ENCODE results near the gene STK32B. TPM values are rescaled to one million over a fixed set of nuclear protein-coding genes. Genes with fewer than 3 reads are reported as not detected.

STK32B gene
- total and polyA plus RNA-seq, 2 experiments from 2014 or later, result 0.71 to 2.3 TPM

DNA sequence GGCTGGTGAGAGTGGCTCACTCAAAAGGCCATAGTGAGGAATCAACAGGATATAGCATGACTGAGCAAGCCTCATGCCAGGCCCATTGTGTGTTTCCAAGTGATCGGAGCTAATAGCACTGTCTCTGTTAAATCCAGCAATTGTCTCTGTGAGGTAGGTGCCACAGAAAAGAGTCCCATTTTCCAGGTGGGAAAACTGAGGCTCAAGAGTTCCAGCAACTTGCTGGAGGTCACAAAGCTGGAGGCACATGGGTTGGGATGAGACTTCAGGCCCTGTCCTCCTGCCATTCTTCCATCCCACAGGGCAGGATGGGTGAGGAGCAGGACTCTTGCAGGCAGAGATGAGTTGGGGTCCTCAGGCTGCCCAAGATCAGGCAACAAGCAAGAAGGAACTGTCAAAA is 30.9 kb upstream of the STK32B start:
- Mint-ChIP-seq H3K4me3 (no peak overlapping the region), H3K27me3 (ENCODE audit: insufficient read depth, low read depth, poor library complexity) (peaks cover 8% of the 10 kb centered on the region), H3K36me3 (ENCODE audit: low read depth) (no peaks in the 10 kb centered on the region; the same call in 2 of the 3 replicates), H3K27ac (no peak overlapping the region), H3K4me1 (peaks cover 9% of the 10 kb centered on the region), H3K9me3 (no peaks in the 10 kb centered on the region; the same call in 2 of the 3 replicates)
- Histone ChIP-seq H3K27ac (ENCODE audit: low read depth) (no peak overlapping the region), H3K36me3 (ENCODE audit: insufficient read depth) (no peaks in the 10 kb centered on the region), H3F3A (replicated peaks; ENCODE audit: low read depth) (no peaks in the 10 kb centered on the region), H3K4me1 (ENCODE audit: insufficient read depth) (peaks cover 11% of the 10 kb centered on the region; the same call in 1 of the 2 replicates), H4K20me1 (replicated peaks; ENCODE audit: insufficient read depth) (no peaks in the 10 kb centered on the region), H3K27me3 (ENCODE audit: insufficient read depth) (no peaks in the 10 kb centered on the region), H3K9me2 (ENCODE audit: insufficient read depth) (no peaks in the 10 kb centered on the region), H2AFZ (no peak overlapping the region), H3K4me2 (no peak overlapping the region), H3K4me3 (no peak overlapping the region), H3K79me2 (replicated peaks; ENCODE audit: insufficient read depth) (no peaks in the 10 kb centered on the region)
- DNase-seq (ENCODE audit: low spot score) (no peak), ATAC-seq (no peak)
- TF ChIP-seq, protein P1, sequence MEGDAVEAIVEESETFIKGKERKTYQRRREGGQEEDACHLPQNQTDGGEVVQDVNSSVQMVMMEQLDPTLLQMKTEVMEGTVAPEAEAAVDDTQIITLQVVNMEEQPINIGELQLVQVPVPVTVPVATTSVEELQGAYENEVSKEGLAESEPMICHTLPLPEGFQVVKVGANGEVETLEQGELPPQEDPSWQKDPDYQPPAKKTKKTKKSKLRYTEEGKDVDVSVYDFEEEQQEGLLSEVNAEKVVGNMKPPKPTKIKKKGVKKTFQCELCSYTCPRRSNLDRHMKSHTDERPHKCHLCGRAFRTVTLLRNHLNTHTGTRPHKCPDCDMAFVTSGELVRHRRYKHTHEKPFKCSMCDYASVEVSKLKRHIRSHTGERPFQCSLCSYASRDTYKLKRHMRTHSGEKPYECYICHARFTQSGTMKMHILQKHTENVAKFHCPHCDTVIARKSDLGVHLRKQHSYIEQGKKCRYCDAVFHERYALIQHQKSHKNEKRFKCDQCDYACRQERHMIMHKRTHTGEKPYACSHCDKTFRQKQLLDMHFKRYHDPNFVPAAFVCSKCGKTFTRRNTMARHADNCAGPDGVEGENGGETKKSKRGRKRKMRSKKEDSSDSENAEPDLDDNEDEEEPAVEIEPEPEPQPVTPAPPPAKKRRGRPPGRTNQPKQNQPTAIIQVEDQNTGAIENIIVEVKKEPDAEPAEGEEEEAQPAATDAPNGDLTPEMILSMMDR (conservative IDR thresholded peaks at IDR 0.05; ENCODE audit: low read depth in 2 of 2), result no peak

DNA sequence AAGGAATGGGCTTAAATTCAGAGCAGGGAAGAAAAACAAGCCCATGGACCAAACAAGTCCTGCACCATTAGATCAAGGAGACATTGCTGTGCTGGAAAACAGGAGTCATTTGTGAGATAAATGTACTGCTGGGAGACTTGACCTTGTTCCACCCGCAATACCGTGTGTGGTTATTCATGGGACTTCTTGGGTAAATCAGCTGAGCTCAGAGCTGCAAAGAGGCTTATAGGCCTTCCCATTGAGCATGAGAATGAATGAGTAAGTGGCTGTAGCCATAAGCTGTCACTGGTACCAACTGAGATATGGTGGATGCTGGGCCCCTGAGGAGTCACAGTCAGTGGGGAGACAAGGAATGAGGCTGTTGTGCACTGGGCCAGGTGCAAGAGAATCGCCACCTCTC is 29.7 kb upstream of the STK32B start:
- Histone ChIP-seq H3K4me1 (ENCODE audit: insufficient read depth) (peaks cover 11% of the 10 kb centered on the region; the same call in 1 of the 2 replicates), H3K4me3 (no peak overlapping the region), H3K27me3 (ENCODE audit: insufficient read depth) (no peaks in the 10 kb centered on the region), H2AFZ (no peak overlapping the region), H3K27ac (ENCODE audit: low read depth) (no peak overlapping the region), H3K79me2 (replicated peaks; ENCODE audit: insufficient read depth) (no peaks in the 10 kb centered on the region), H3K36me3 (ENCODE audit: insufficient read depth) (no peaks in the 10 kb centered on the region), H3F3A (replicated peaks; ENCODE audit: low read depth) (no peaks in the 10 kb centered on the region), H4K20me1 (replicated peaks; ENCODE audit: insufficient read depth) (no peaks in the 10 kb centered on the region), H3K9me2 (ENCODE audit: insufficient read depth) (no peaks in the 10 kb centered on the region), H3K4me2 (no peak overlapping the region)
- DNase-seq (ENCODE audit: low spot score) (no peak), ATAC-seq (no peak)
- Mint-ChIP-seq H3K4me3 (no peak overlapping the region), H3K9me3 (no peaks in the 10 kb centered on the region), H3K27ac (no peak overlapping the region), H3K27me3 (ENCODE audit: insufficient read depth, low read depth, poor library complexity) (peaks cover 7% of the 10 kb centered on the region), H3K36me3 (ENCODE audit: low read depth) (no peaks in the 10 kb centered on the region; the same call in 2 of the 3 replicates), H3K4me1 (peaks cover 10% of the 10 kb centered on the region)
- no peak for TF ChIP-seq CREB1 (CRISPR knock-in tag; IDR thresholded peaks at IDR 0.05; ENCODE audit: low read depth)
- no peak for TF ChIP-seq EZH2phosphoT487 (IDR thresholded peaks at IDR 0.05; ENCODE audit: unreplicated experiment)
- no peak for TF ChIP-seq NANOG (IDR thresholded peaks at IDR 0.05; ENCODE audit: borderline replicate concordance)
- TF ChIP-seq STAT1 (IDR thresholded peaks at IDR 0.05; ENCODE audit: unreplicated experiment), result no peak
- no peak for TF ChIP-seq ZNF114 (CRISPR knock-in tag; IDR thresholded peaks at IDR 0.05)
- no peak for TF ChIP-seq EZH2 (IDR thresholded peaks at IDR 0.05; ENCODE audit: low read depth, unreplicated experiment)
- TF ChIP-seq, protein P2, sequence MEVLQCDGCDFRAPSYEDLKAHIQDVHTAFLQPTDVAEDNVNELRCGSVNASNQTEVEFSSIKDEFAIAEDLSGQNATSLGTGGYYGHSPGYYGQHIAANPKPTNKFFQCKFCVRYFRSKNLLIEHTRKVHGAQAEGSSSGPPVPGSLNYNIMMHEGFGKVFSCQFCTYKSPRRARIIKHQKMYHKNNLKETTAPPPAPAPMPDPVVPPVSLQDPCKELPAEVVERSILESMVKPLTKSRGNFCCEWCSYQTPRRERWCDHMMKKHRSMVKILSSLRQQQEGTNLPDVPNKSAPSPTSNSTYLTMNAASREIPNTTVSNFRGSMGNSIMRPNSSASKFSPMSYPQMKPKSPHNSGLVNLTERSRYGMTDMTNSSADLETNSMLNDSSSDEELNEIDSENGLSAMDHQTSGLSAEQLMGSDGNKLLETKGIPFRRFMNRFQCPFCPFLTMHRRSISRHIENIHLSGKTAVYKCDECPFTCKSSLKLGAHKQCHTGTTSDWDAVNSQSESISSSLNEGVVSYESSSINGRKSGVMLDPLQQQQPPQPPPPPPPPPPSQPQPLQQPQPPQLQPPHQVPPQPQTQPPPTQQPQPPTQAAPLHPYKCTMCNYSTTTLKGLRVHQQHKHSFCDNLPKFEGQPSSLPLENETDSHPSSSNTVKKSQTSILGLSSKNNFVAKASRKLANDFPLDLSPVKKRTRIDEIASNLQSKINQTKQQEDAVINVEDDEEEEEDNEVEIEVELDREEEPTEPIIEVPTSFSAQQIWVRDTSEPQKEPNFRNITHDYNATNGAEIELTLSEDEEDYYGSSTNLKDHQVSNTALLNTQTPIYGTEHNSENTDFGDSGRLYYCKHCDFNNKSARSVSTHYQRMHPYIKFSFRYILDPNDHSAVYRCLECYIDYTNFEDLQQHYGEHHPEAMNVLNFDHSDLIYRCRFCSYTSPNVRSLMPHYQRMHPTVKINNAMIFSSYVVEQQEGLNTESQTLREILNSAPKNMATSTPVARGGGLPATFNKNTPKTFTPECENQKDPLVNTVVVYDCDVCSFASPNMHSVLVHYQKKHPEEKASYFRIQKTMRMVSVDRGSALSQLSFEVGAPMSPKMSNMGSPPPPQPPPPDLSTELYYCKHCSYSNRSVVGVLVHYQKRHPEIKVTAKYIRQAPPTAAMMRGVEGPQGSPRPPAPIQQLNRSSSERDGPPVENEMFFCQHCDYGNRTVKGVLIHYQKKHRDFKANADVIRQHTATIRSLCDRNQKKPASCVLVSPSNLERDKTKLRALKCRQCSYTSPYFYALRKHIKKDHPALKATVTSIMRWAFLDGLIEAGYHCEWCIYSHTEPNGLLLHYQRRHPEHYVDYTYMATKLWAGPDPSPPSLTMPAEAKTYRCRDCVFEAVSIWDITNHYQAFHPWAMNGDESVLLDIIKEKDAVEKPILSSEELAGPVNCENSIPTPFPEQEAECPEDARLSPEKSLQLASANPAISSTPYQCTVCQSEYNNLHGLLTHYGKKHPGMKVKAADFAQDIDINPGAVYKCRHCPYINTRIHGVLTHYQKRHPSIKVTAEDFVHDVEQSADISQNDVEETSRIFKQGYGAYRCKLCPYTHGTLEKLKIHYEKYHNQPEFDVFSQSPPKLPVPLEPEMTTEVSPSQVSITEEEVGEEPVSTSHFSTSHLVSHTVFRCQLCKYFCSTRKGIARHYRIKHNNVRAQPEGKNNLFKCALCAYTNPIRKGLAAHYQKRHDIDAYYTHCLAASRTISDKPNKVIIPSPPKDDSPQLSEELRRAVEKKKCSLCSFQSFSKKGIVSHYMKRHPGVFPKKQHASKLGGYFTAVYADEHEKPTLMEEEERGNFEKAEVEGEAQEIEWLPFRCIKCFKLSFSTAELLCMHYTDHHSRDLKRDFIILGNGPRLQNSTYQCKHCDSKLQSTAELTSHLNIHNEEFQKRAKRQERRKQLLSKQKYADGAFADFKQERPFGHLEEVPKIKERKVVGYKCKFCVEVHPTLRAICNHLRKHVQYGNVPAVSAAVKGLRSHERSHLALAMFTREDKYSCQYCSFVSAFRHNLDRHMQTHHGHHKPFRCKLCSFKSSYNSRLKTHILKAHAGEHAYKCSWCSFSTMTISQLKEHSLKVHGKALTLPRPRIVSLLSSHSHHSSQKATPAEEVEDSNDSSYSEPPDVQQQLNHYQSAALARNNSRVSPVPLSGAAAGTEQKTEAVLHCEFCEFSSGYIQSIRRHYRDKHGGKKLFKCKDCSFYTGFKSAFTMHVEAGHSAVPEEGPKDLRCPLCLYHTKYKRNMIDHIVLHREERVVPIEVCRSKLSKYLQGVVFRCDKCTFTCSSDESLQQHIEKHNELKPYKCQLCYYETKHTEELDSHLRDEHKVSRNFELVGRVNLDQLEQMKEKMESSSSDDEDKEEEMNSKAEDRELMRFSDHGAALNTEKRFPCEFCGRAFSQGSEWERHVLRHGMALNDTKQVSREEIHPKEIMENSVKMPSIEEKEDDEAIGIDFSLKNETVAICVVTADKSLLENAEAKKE (CRISPR knock-in tag; IDR thresholded peaks at IDR 0.05), result no peak
- TF ChIP-seq JUNB (IDR thresholded peaks at IDR 0.05; ENCODE audit: unreplicated experiment), result no peak
- TF ChIP-seq, protein P3, sequence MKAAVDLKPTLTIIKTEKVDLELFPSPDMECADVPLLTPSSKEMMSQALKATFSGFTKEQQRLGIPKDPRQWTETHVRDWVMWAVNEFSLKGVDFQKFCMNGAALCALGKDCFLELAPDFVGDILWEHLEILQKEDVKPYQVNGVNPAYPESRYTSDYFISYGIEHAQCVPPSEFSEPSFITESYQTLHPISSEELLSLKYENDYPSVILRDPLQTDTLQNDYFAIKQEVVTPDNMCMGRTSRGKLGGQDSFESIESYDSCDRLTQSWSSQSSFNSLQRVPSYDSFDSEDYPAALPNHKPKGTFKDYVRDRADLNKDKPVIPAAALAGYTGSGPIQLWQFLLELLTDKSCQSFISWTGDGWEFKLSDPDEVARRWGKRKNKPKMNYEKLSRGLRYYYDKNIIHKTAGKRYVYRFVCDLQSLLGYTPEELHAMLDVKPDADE (IDR thresholded peaks at IDR 0.05), result no peak
- no peak for TF ChIP-seq POLR2AphosphoS5 (IDR thresholded peaks at IDR 0.05; ENCODE audit: low read depth)
